Activated CD4-positive, CD25-positive, alpha-beta regulatory T cell treated with anti-CD3 and anti-CD28 coated beads, Interleukin-2, amount 50 U/mL, for 72 hours (primary cell): ENCODE data around the gene PLEKHA5.
"Not testable (repeated sequence)": the region's sequence is repeated elsewhere in the genome, so short reads cannot be mapped to it uniquely, and the experiment has no call there.

ENCODE experiments used
- DNase-seq: peaks from one replicate; pipeline ENCODE4 v3.0.0; 2021

The PLEKHA5 gene

DNA sequence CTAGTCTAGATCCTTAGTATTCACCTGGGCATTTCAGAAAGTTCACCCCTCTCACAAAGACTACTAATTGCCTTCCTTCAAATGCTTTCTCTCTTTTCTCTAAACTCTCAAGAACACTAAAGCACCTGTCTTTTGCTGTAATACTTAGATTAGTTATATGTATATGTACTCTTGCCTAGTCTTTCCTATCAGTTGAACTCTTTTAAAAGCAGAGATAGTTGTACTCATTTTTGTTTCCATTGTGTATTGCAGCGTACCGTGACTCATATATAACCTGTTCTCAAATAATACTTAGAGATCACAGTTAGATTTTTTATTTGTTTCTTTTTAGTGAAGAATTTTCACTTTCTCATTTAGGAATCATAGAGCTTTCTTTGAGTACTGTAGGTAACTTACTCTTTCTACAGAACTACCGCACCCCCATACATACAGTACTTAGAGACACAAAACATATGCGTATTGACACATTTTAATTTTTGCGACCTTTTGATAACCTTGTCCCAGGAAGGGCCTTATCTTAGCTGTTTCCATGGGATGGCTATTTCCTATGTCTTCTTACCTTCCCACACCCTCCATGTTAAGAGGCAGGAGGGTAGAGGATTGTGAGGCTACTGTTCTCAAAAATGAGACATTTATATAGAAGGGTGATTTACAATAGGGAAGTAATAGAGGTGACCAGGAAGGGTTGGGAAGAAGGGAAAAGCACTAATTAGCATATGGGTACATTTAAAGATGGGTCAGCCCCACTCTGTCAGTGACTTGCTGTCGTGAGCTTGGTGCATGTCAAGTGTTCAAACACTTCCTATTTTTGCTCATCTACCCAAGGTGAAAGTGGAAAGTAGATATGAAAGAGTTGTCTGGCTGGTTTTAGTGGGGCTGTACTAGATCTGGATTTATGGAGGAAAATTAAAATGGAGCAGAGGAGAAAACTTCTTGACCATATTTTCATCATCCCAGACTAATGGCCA, 74.3 kb downstream of the PLEKHA5 start:
- DNase-seq = no peak

- no peak for DNase-seq
Observed at GRCh38 chr12:19205120-19205519, 75.6 kb downstream of the PLEKHA5 start.

DNA sequence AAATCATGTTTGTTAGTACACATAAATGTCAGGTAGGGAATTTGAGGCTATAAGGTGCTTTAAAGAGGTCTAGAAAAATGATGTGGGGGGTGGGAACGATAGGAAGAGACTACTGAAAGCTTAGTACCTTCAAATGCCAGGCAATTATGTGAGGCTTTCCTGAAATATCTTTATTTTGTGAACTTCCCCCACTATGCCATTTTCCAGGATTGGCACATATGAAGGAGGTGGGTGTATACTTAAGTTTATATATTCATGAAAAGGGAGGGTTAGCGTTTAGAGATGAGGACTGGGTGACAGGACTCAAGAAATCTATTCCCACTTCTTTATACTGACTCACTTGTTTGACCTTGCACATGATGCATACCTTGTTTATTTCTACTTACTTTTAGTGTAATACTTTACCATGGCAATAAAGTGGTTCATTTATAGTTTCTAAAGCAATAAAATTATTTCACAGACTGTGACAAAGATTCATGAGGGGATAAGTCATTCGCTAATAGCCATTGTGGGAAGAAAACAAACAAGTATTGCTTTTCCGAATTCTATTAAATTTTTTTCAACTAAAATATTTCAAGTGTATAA, 77.1 kb downstream of the PLEKHA5 start:
- DNase-seq = no peak

DNA sequence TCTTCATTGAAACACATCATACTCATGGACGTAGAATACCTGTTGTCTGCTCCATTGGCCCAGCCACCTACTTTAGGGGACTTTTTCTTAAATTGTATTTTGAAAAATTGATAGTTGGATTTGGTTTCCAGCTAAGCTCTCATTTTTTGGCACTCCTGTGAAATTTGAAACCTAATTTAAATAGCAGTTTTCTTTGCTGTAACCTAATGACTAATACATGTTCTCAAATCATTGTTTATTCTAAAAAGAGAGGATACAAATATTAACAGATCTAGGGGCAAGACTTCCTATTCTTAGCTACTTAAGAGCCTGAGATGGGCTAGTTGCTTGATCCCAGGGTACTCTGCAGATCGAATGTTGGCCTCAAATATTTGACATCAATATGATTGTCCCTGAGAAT, 78.9 kb downstream of the PLEKHA5 start:
- DNase-seq = no peak

- DNase-seq = no peak
Observed at GRCh38 chr12:19209661-19210060, 80.1 kb downstream of the PLEKHA5 start.

- no peak for DNase-seq
Observed at GRCh38 chr12:19211802-19212201, 82.3 kb downstream of the PLEKHA5 start.

DNA sequence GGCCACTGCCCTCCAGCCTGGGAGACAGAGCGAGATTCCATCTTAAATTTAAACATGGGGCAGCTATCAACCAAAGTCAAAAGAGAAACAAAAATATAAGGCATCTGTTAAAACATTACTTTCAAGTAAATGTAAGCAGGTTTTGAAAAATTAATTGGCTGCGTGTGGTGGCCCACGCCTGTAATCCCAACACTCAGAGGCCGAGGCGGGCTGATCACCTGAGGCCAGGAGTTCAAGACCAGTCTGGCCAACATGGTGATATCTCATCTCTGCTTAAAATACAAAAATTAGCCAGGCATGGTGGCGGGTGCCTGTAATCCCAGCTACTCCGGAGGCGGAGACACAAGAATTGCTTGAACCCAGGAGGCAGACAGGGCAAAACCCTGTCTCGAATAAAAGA, 82.7 kb downstream of the PLEKHA5 start:
- no peak for DNase-seq

DNA sequence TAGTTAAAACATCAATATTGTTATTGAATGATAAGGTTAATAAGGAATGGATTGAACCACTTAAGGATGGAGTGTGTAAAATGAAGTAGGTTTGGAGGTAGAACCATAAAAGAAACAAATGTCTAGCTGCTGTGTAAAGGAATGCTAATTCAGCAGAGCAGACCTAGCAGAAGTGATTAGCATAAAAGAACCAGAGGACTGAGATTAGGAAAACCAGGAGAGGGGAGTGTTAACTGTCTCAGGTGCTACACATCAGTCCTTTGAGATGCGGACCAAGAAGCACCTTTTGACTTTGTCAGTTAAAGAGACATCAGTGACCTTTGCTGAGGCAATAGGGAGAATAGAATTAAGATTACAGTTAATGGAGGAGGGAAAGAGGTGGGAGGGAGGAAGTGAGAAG, 84.5 kb downstream of the PLEKHA5 start:
- no peak for DNase-seq

DNA sequence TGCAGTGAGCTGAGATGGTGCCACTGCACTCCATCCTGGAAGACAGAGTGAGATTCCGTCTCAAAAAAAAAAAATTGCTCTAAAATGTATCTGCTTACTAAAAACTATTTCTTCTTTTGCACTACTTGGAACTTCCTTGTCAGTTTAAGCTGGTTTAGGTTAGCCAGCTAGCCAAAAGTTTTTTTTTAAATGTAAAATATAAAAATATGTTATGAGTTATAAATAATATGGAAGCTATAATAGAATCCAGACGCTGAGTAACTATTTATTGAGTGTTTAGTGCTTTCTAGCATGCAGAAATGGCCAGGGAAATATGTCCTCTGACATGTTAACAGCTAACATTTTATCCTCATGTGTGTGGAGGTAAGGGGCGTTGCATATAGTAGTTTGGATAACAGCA, 85.6 kb downstream of the PLEKHA5 start:
- DNase-seq = no peak

DNA sequence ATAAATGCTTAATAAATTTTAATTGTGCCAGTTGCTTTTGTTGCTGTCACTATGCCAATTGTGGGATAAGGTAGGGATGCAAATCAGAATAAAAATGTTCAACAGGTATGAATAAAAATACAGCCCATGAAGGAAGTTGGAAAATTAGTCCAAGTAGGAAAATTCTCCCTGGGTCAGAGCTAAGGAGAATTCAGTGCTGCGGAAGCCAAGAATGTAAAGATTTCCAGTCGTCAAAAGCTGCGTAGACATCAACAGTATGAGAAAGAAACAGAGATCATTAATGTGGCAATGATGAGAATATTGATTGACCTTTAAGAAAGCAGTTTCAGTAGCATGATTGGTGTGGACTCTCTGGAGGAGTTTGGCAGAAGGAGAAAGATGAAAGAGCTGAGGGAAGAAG, 87.9 kb downstream of the PLEKHA5 start:
- DNase-seq = no peak

DNA sequence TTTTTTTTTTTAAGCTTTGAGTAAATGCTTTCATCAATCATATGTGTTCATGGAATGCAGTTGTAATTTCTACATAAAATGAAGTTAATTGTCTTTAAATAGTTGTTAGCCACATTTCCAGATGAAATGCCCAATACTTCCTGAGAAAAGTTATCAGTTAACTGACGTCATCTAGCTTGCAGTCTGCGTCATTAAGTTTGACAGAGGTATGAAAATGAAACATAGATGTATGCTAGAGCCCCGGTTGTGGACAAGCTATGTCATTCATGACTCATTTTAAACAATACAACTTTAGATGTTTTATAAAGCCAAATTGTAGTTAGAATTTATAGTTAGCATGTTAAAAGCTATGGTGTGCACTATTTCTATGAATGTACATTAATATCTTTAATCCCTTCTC, 90.7 kb downstream of the PLEKHA5 start:
- no peak for DNase-seq

GRCh38 chr12:19220852-19221466, 91.4 kb downstream of the PLEKHA5 start:
- no peak for DNase-seq

- DNase-seq = no peak
Observed at GRCh38 chr12:19222558-19222957, 93.0 kb downstream of the PLEKHA5 start.

- no peak for DNase-seq
Observed at GRCh38 chr12:19223018-19223417, 93.5 kb downstream of the PLEKHA5 start.

DNA sequence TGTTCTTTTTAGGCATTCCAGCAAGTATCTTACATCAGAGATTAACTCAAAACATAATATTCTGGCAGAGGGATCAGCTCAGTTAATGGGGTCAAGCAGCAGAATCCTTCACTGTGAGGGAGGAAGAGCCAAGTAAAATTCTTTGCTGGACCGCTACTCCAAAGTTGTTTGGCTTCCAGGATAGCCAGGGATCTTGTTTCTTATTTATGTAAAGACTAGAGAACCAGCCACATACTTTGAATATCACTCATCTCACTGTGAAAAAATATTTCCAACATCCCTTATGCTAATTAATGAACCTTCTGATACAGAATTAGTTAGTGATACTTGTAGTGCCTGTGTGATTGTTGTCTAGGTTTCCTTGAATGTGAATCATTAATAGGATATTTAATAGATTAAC, 94.2 kb downstream of the PLEKHA5 start:
- no peak for DNase-seq

DNA sequence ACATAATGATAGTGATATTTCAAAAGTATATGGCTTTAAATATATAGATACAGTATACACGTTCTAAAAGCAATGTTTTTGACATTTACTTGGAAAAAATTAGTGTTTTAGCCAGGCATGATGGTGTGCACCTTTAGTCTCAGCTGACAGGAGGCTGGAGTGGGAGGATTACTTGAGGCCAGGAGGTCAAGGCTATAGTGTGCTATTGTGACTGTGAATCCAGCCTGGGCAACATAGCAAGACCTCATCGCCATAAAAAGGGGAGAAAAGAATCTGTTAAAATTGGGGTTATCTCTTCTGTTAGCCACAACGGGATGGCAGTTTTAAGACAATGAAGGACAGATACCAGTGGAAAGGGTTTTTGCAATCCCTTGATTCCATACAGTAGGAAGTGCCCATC, 95.2 kb downstream of the PLEKHA5 start:
- no peak for DNase-seq

DNA sequence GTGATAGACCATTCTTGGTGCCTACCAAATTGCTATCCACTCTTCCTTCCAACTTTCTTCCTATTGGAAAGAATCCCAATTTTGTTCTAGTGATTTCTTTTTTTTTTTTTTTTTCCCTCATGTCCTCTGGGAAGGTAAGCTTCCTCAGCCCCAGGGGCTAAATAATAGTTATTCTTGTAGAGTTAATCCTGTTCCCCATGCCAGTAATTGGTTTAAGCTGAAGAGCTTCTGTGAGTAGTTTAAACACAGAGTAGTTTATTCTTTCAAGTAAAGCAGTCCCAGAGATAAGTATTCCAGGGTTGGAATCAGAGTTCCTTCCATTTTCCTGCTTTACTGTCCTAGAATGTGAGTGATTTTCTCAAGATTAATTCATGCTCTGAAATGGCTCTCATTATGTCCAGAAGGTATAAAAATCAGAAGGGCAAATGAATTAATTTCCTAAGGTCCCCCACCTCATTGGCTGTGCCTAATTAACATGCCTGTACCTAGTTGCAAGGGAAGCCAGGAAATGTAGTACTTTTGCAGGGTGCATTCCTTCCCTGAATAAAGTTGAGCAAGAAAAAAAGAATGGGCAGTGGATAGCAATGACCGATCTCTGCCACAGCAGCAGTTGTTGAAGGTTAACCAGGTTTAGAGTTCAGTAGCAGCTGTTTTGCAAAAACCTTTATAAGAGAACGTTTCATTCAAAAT, 97.8 kb downstream of the PLEKHA5 start:
- no peak for DNase-seq

DNA sequence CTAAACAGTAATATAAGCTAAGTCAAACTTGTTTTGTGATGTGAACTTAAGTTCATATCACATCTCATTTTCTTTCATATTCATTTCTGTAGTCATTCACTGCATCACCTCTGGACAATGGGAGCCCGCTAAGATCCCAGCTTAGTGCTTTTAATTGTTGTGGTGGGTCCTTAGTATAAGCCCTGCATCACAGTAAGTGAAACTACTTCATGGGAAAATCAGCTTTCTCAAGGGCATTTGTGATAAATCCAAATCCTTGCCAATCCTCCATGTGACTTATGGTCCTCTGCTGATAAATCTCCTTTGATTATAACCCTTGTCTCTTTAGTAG, 98.3 kb downstream of the PLEKHA5 start:
- no peak for DNase-seq

DNA sequence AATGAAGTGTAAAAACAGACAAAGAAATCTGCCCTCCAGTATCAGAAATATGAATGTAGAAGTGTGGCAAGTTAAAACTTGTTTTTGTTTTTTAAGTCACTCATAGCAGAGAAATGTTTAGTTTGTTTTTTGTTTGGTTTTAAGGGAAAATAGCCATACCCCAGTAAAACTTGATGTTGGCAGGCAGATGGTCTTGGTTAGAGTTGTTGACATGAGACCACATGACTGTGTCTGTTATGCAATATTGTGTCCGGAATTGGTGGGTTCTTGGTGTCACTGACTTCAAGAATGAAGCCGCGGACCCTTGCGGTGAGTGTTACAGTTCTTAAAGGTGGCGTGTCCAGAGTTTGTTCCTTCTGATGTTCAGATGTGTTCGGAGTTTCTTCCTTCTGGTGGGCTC, 99.5 kb downstream of the PLEKHA5 start:
- DNase-seq = not testable (repeated sequence)

- DNase-seq = no peak
Observed at GRCh38 chr12:19230299-19230866, 100.8 kb downstream of the PLEKHA5 start.

DNA sequence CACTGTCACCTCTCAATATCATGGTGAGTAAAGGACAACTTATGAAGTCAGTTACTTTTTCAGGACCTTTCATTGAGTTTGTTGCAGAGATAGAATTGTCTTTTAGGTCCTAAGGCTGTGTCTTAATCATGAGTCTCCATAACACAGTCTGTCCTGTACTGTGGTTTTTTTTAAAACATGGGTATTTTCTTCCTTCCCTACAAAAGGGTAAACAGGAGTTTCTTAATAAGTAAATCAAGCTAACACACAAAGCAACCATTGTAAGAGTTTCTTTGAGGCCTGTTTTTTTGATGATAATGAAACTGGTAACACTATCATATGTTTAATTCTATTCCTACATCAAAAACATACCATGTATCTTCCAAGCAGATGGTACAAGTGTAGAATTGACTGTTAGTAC, 101.4 kb downstream of the PLEKHA5 start:
- no peak for DNase-seq

DNA sequence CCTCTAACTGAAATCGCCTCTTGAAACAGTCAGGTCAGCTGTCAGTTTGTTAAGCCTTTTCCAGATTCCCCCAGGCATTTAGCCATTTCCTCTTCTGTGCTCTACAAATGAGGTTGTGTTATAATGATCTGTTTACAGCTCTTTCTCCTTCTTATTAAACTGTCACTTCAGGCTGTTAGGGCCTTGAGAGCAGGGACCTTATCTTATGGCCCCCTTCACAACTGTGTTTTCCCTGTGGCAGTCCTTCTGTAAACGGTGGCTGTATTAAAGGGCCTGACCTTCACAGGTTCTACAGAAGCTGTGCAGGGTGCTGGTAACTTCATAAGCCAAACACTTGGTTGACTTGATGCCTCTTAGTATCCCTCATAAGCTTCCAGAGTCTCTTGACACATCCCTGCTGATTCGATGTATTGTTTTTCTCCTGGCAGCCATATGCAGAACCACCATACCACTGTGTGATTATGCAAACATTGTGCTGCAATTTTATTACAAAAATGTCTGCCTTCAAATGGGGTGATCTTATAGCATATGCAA, 104.7 kb downstream of the PLEKHA5 start:
- no peak for DNase-seq
